OCI-LY7 (cell line): ENCODE measurements around the gene KLHL8.

ENCODE experiments used
- CTCF ChIP-seq: fragments of 200-600 bp; sonication (generic); conservative IDR thresholded peaks from 2 replicates; pipeline ENCODE4 v1.5.1; 2014; ENCODE audit warnings: mild to moderate bottlenecking, antibody characterized with exemption, low read length, moderate library complexity, mixed read lengths
- EZH2phosphoT487 ChIP-seq: fragments of 200-600 bp; sonication (generic); IDR thresholded peaks from 2 replicates; pipeline ENCODE4 v1.6.1; 2018; ENCODE audit warnings: low read depth, borderline replicate concordance, mild to moderate bottlenecking, mixed run types, antibody characterized with exemption, low read length, moderate library complexity, mixed read lengths

GRCh38 chr4:87166296-87166854 is 54.0 kb downstream of the KLHL8 start:
- TF ChIP-seq CTCF: no peak
- TF ChIP-seq EZH2phosphoT487: no peak
